Hematopoietic multipotent progenitor cell treated with erythropoietin and hydrocortisone succinate and interleukin-3 and kit ligand, for 6 days (in vitro differentiated cells): Measurements from ENCODE around the gene RTF2.

Experiments
- DNase-seq: peaks from one replicate; pipeline ENCODE4 v3.0.0-alpha.2; 2015

Gene RTF2, protein sequence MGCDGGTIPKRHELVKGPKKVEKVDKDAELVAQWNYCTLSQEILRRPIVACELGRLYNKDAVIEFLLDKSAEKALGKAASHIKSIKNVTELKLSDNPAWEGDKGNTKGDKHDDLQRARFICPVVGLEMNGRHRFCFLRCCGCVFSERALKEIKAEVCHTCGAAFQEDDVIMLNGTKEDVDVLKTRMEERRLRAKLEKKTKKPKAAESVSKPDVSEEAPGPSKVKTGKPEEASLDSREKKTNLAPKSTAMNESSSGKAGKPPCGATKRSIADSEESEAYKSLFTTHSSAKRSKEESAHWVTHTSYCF

DNA sequence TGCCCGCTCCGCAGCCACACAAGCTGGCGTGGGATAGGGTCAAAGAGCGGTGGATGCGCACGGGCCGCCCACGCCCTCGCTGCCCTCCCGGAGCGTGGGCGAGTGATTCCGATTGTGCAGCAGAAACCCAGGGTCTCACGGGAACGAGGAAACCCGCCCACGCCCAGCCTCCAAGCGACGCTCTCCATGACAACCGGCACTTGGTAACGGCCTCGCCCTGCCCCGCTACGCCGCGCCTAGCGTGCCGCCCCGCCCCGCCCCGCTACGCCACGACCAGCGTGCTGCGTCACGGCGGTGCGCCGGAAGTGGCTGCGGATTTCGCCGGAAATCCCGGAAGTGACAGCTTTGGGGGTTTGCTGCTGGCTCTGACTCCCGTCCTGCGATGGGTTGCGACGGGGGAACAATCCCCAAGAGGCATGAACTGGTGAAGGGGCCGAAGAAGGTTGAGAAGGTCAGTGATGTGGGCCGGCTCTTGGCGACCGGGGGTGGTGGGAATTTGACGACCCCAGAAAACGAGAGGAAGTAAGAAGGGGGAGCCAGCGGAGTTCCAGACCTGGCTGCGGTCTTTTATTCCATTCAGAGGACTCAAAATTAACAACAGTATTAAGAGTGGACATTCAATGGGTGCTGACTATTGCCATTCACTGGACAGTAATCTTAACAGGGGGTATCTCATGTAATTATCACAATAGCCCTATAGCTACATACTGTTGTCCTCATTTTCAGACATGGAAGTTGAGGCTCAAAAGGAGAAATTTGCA is at the start of gene RTF2:
RTF2 (plus strand) TSS at position 312 of the 761 bp plus-strand sequence; CDS start at position 383, 71 bp downstream.
- peak; percentile 97 for DNase-seq

DNA sequence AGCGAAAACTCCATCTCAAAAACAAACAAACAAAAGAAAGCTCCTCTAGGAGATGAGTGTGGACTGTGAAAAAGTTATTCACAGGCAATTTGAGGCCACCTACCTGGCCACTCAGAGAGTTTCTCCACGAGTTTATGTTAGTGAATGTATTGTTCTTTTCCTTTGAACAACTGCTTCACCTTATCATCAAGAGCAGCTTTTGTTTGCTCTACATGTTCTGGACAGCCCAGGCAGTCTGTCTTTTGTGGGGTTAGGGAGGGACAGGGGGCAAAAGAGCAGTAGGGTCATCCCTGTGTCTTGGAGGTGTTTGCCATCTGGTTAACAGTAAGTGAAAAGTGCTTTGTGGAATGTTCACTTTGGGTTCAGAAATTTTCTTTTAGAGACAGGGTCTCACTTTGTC is 48.4 kb upstream of the RTF2 start:
- peak; percentile 30 for DNase-seq

DNA sequence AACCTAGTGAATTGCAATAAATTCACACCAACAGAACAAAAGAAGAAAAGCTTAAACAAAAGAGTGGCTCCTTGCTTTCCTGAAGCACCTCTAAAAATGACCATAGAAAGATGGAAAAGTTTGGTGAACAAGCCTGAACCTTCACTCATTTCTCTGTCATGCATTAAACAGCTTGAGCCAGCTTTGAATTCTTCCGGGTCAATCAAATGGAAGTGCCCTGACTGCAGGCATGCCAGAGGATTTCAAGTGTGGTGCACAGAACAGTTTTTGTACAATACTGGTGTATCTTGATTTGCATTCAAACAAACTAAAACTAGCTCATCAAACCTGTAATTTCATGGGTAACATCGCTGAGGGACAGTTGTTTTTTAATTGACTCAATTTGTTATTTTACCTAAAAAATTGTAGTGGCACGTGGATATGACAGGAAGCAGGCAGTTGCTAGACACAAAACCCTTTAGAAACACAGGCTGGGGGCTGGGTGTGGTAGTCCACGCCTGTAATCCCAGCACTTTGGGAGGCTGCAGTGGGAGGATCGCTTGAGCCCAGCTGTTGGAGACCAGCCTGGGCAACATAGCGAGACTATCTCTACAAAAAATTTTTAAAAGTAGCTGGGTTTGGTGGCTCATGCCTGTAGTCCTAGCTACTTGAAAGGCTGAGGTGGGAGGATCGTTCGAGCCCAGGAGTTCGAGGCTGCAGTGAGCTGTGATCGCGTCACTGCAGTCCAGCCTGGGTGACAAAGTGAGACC is 47.3 kb upstream of the RTF2 start:
- no peak for DNase-seq

DNA sequence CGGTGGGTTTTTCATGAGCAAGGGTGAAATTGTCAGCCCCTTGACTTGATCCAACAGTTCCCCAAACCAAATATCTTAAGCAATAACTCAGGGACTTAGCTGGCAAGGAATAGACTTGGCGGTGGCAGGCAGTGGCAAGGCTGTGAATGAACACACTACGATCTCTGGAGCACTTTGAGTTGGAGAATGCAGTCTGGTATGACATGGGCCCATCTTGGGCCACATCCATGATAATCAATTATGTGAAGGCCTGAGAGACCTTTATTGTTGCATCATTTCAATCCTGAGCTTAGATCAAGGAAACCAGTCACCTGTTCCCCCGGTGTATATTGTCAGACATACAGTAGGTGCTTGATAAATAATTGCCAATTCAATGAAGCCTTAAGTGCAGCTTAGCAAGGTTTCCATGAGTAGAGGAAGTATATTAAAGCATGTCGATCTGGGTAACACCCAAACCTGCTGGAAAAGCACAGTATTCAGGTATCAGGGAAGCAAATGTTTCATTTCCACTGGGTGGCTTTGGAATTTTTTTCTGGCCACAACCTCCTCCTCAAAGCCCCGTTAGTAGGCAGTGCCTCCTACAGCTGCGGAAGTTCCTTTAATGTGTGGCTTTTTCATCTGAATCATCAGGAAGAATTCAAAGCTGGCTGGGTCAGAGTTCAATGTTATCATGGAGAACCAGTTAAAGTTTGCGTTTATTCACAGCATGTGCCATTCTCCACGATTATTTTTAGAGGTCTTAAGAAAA is 46.2 kb upstream of the RTF2 start:
- DNase-seq: peak; percentile 50

DNA sequence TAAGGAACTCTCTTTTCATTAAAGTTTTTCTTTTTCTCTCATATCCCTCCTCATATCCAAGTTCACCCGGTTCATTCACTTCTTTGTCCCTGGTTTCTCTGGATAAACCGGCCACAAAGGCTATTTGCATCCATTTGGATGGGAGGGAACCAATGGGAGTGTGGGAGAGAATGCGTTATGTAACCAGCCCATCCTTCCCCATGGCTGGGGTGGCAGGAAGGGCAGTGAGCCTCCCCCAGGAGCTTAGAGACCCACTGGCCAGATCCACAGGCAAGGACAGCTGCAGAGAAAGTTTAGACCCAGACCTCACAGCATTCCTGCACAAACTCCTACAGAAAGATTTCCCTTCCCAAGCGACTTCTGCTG is 45.6 kb upstream of the RTF2 start:
- no peak for DNase-seq

DNA sequence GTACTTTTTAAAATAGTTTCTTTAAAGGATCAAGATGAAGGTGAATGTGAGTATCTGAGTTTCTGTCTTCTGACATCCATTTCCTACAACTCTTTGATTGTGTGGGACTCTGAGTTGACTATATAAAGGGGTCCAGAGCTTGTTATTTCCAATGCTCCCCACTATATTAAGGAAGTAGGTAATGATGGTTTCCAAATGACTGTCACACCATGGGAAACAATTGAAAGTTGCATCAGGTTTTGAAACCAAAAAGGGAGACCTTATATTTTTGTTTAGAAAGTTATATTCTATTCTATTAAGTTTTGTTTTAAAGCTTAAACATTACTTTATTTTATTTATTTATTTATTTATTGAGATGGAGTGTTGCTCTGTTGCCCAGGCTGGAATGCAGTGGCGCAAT is 45.2 kb upstream of the RTF2 start:
- no peak for DNase-seq

DNA sequence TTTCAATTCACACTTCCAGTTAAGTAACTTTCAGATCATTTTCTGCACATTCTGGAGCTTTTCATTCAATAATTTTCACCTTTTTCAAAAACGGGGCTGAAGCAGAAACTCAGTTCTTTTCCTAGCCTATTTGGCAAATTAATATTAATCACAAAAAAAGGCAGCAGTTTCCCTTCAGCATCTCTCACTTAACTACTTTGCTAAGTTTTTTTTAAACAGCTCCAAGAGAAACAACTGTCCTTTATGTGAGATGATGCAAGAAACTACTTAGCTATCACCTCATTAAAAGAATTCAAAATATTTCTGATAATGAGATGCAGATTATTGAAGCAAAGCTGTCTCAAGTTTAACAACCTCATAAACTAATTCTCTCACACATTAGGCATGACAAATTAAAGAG is 44.5 kb upstream of the RTF2 start:
- no peak for DNase-seq

DNA sequence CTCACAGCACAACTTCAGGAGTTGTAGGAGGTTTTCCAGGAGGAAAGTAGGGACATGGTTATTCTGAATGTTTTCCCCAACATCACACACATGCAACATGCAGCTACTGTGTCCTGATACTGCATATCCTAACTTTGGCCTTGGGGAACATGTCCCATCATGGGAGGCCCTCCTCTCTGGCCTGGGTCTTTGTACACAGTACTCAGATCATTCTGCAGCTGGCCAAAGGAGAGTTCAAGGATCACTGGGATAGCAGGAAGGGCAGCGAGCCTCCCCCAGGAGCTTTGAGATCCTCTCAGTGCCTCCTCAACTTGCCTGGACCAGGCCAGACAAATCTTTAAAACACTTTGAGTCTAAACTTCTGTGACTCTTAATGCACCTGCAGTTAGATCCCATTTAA is 43.5 kb upstream of the RTF2 start:
- DNase-seq: no peak

DNA sequence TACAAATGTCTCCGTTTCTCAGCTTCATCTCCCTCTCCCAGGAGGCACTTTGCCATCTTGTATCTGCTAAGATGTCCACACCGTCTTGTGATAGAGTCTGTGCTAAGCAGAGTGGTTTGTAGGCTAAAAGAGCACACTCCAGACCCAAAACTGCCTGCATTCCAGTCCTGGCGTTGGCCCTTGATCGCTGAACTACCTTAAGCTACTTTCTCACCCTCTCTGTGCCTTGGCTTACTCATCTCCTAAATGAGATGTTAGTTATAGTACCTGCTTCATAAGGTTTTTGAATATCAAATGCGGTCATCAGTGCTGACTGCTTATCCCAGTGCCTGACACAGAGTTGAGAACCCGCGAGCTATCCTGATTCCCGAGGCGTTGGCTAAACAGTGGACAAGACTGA is 42.4 kb upstream of the RTF2 start:
- no peak for DNase-seq

DNA sequence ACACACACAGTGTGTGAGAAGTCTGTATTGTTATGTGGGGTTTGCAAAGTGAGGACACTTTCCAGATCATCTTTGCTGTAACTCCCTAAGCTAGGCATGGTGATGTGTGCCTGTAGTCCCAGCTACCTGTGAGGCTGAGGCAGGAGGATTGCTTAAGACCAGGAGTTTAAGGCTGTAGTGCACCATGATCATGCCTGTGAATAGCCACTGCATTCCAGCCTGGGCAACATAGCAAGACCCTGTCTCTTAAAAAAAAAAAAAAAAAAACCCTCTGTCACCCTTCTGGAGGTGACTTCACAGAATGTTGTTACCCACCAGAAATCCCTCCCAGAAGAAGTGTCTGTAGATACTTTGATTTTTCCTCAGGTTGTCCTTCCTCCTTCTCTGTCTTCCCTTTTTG is 41.5 kb upstream of the RTF2 start:
- DNase-seq: no peak

DNA sequence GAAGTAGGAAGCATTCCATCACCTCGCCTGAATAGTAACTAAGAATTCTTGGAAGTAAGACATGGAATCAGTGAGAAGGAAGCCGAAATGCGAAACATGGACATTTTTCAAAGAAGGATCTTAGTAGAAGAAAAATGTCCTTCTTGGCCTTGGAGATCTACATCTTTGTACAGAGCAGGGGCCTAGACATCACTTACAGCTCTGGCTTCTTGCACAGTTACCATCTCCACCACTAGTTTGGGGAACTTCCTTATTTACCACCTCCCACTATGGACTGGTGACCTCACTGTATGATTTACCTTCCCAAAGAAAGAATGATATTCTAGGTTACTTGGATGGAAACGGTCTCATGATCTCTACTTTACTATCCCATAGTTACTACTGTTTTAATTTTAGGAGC is 40.6 kb upstream of the RTF2 start:
- DNase-seq: peak; percentile 27

DNA sequence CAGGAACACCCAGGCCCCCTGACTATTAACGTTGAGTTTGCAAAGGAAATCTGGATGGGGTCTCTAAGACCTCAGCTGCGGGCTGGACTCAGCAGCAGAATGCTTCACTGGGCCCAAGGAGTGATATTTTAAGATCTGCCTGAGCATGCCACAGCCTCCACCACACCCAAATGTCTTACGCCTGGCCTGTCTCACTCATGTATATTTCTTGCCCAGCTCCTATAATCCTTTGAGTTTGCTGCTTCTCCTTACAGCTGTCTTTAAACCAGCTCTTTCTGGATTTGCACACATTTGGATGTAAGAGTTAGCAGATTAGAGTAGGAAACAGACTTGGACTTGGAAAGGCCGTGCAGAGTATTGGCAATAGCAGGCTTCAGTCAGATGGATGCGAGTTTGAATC is 40.0 kb upstream of the RTF2 start:
- no peak for DNase-seq

DNA sequence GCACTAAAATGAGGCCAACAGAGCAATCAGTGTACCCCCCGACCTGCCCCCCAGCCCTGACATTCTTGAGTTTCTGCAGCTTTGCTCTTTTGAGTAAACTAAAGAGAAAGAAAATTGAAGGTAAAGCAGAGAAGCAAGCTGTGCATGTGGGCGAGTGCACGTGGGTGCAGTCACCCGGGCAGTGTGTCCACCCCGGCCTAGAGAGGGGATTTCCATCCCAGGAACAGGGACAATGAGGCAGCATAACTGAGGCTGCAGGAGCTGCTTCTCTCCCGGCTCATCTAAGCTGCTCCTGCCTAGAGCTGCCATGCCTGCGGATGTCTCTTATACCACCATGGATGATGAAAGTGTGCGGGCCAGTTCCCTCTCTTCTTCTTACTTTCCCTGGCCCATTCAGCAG is 39.5 kb upstream of the RTF2 start:
- no peak for DNase-seq

DNA sequence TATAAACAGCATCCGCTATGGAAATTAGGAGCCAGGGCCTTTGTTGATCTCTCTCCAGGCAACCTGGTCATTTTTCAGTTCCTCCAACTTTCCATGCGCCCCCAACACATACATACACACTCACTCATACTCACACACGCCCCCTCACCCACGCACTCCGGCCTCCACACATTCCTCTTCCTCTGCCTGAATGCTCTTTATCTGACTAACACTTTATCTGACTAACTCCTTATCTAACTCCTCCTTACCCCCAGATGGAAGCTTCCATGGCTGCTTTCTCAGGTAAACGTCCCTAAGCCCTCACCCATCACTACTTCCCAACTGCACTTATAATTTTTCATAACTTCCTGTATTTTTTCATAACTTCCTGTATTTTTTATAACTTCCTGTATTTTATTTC is 38.9 kb upstream of the RTF2 start:
- DNase-seq: peak; percentile 18

DNA sequence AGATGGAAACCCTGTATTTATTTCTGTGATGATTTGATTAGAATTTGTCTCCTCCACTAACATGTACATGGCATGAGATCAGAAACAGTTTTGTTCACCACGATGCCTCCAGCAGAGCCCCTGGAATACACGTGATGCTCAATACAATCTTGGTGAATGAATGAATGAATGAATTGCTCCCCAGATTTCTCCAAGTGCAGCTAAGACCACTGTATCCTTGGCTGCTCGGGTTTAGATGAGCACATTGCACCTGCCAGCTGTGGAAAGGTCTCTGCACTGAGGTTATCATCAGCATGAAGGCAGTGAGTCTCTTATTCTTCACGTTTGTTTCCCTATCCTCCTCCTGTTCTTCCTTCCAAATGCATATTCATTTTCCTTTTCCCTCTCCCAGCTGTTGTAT is 38.5 kb upstream of the RTF2 start:
- no peak for DNase-seq

DNA sequence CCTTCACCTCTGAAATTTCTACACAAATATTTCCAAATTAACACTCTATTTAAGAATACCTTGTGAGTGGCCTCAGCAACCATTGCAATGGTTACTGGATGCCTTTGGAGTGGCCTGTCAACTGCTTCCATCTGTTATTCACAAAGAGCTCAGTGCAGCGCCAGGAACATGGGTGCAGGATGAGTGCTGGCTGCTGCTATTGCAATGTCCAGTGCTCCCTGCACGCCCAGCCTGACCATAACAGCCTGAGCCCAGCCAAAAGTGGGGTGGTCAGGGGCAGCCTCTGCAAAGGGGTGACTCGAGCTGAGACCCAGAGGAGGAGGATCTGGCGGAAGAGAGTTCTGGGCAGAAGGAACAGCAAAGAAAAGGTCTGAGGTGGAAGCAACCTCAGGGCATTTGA is 38.0 kb upstream of the RTF2 start:
- no peak for DNase-seq

DNA sequence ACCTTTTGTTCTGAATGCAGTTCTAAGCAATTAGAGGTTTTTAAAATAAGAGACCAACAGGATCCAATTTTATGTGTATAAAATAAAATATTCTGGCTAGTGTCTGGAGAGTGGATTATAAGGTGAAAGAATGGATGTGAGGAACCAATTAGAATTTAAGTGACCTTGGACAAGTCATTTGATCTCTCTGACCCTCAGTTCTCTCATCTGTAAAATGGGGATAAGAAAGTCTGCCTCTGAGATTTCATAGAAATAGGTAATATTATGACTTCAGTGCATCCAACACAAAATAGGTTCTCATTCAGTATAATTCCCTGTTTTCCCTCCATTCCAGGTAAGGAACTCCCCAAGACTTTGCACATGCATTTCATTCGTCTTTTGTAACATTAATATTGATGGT is 37.5 kb upstream of the RTF2 start:
- DNase-seq: no peak

DNA sequence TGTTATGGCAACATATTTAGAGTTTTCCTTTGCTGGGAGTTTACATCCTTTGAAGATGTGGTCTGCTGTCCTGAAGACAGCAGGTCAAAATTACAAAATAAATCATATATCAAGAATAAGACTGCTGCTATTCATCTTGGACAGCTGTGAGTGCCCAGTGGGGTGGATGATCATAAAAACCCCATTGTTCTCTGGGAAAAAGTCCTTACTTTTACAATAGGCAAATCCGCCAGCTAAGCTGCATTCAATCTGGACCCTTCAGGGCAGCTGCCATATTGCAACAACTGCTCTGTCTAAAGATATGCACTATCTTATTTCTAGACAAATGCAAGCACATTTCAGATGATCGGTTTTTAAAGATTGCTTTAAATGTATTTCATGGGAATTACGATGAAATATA is 37.0 kb upstream of the RTF2 start:
- DNase-seq: no peak

DNA sequence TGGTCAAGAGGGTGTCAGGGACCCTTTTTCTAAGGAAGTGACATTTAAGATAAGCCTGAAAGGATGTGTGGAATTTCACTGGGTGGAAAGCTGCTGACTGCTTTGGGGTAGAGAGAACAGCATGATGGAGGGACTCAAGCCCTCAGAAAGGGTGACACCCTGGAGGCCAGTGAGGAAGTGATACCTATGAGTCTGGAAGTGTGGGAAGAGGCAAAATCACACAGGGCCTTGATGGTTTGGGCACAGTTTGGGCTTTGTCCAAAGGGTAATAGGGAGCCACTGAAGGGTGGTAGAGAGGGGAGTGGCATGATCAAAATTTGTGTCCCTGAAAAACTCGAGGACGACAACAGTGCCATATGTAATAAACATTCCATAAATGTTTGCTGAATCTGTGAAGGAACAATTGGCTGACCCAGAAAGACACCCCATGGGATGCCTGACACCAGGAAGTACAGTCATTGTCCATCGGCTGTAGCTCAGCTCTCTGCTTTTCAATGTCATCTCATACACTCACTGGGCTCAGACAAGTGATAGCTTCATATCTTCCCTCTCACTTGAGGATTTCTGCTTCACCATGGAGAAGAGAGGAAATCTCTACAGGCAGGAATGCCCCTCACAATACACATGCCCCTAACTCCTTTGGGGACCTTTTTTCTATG is 35.1 kb upstream of the RTF2 start:
- DNase-seq: no peak

DNA sequence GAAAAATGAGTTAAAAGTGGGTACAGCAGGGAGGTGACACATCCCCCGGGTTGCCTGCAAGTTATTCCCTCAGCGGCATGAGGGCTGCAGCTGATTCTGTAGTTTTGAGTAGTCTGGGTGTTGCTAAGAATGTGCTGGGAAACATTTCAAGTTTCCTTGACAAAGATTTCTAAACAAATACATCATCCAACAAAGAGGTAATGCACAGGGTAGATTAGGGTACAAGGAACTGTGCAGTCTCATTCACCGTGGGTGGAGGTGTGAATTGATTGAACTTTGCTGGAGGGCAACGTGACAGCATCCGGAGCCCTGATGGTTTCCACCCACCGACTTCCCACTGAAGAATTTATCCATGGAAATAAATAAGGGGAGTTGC is 34.6 kb upstream of the RTF2 start:
- DNase-seq: no peak

DNA sequence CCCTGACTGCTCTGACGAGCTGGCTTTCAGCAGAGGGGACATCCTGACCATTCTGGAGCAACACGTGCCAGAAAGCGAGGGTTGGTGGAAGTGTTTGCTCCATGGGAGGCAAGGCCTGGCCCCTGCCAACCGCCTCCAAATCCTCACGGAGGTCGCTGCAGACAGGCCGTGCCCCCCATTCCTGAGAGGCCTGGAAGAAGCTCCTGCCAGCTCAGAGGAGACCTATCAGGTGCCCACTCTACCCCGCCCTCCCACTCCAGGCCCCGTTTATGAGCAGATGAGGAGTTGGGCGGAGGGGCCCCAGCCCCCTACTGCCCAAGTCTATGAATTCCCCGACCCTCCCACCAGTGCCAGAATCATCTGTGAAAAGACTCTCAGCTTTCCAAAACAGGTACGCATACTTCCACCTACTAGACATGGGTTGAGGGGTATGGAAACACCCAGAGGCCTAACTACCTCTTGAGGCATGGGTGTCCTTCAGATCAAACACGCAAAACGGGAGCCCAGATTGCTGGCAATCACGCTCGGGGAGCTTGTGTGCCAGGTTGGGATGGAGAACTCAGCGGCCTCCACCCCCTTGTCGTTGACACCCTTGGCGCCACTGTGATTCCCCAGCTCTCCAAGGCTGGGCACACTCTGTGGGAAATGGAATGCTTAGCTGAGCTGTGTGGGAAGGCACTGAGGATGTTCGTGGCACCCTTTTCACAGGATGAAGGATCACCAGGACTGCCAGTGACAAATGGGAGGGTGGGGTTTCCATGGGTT is 31.0 kb upstream of the RTF2 start:
- DNase-seq: no peak

DNA sequence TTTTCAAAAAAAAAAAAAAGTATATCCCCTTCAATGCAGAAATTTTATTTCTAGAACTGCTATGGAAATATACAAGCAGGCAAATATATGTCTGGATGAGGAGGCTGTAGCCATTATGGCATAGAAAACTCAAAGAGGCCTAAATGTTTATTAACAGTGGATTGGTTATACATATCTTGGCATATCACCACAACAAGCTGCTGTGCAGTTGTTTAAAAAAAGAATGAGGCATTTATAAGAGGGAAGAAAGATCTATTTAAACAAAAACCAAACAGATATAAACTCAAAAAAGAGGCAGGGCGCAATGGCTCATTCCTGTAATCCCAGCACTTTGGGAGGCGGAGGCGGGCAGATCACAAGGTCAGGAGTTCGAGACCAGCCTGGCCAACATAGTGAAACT is 30.1 kb upstream of the RTF2 start:
- no peak for DNase-seq
